ENCODE results near the gene MBNL1. TPM values are rescaled to one million over a fixed set of nuclear protein-coding genes. Genes with fewer than 3 reads are reported as not detected.

MBNL1 gene
- total RNA-seq, 2 experiments from 2014 or later: 163 to 174 TPM

DNA sequence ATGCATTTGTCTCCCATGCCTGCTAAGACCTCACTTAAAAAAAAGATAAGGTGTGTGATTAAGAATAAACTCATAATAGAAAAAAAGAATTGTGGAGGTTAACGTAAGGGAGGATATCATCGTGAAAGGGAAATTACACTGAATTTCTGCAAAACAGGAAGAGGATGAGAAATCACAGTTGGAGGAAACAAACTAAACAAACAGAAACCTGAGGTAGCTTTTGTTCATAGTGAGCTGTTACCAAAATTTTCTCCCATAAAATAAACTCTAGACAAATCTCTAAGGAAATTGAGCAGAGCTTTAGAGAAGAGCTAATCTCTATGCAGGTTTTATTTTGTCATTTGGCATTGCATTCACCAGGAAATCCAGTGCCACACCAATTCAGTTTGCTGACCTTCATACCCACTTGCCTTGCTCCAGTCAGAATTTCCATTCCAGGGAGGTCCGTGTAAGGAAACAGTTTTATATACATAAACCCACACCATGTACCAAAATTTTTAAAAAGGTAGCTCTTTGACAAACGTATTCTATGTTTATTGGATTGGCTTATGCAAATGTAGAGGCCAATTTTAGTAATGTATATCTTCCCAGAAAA lies 231.2 kb downstream of the MBNL1 start:
- DNase-seq (ENCODE audit: low spot score): no peak
- Histone ChIP-seq H3K27ac (ENCODE audit: low read depth, low read length, poor library complexity, severe bottlenecking) (no peak overlapping the region), H3K4me2 (ENCODE audit: low read length) (no peak overlapping the region), H3K9me3 (ENCODE audit: low read length) (no peaks in the 10 kb centered on the region), H4K20me1 (ENCODE audit: insufficient read depth, low read length) (no peaks in the 10 kb centered on the region), H3K4me1 (ENCODE audit: insufficient read depth, low read length, poor library complexity, severe bottlenecking) (no peaks in the 10 kb centered on the region), H3K79me2 (ENCODE audit: insufficient read depth, low read depth, low read length) (no peaks in the 10 kb centered on the region), H3K9me2 (ENCODE audit: insufficient read depth, low read length) (no peaks in the 10 kb centered on the region), H3K36me3 (ENCODE audit: insufficient read depth, low read length) (no peaks in the 10 kb centered on the region), H3K4me3 (ENCODE audit: low read depth, low read length, poor library complexity, severe bottlenecking) (no peak overlapping the region), H2AFZ (ENCODE audit: low read length) (no peak overlapping the region)
- intact Hi-C loops (cut with micrococcal nuclease; ENCODE audit: unreplicated experiment): no loop called here
- BruUV-seq (replicated peaks): no TSS peak
- CTCF ChIA-PET (ENCODE audit: unreplicated experiment): no interaction called here
- TF ChIP-seq EZH2phosphoT487 (IDR thresholded peaks at IDR 0.05; ENCODE audit: borderline replicate concordance, low read depth, low read length): no peak
- TF ChIP-seq, protein P1, sequence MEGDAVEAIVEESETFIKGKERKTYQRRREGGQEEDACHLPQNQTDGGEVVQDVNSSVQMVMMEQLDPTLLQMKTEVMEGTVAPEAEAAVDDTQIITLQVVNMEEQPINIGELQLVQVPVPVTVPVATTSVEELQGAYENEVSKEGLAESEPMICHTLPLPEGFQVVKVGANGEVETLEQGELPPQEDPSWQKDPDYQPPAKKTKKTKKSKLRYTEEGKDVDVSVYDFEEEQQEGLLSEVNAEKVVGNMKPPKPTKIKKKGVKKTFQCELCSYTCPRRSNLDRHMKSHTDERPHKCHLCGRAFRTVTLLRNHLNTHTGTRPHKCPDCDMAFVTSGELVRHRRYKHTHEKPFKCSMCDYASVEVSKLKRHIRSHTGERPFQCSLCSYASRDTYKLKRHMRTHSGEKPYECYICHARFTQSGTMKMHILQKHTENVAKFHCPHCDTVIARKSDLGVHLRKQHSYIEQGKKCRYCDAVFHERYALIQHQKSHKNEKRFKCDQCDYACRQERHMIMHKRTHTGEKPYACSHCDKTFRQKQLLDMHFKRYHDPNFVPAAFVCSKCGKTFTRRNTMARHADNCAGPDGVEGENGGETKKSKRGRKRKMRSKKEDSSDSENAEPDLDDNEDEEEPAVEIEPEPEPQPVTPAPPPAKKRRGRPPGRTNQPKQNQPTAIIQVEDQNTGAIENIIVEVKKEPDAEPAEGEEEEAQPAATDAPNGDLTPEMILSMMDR (conservative IDR thresholded peaks at IDR 0.05; ENCODE audit: low read length): no peak
- POLR2A ChIA-PET: interaction anchor here (0.6 to 1.7 kb wide), 8 partner anchors 14 to 580 kb away, joined by 3 to 6 read pairs (median 3); no protein-coding TSS in a partner anchor

DNA sequence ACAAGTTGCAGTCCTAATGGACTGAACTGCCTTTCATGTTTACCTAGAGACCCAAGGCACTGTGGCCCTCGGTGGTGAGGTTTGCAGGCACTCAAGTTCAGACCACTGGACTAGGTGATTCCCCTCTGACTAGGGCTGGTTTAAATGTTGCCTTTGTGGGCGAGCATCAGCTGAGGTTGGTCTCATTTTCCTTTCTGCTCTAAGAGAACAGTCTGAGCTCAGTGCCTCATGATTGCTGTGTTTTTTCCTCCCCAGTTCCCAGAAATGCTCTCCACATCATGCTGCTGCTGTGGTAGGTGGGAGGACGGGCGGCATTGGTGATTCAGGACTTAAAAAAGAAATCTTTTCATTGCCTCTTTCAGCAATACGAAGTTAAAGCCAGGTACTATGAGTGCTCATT lies 237.2 kb downstream of the MBNL1 start:
- Histone ChIP-seq H3K4me2 (ENCODE audit: low read length) (no peak overlapping the region), H3K4me1 (ENCODE audit: insufficient read depth, low read length, poor library complexity, severe bottlenecking) (no peaks in the 10 kb centered on the region), H3K79me2 (ENCODE audit: insufficient read depth, low read depth, low read length) (no peaks in the 10 kb centered on the region), H3K36me3 (ENCODE audit: insufficient read depth, low read length) (no peaks in the 10 kb centered on the region), H3K9me2 (ENCODE audit: insufficient read depth, low read length) (no peaks in the 10 kb centered on the region), H3K27ac (ENCODE audit: low read depth, low read length, poor library complexity, severe bottlenecking) (no peak overlapping the region), H4K20me1 (ENCODE audit: insufficient read depth, low read length) (no peaks in the 10 kb centered on the region), H3K4me3 (ENCODE audit: low read depth, low read length, poor library complexity, severe bottlenecking) (no peak overlapping the region), H2AFZ (ENCODE audit: low read length) (no peak overlapping the region), H3K9me3 (ENCODE audit: low read length) (no peaks in the 10 kb centered on the region)
- no TSS peak for BruUV-seq (replicated peaks)
- ChIA-PET CTCF (ENCODE audit: unreplicated experiment) (interaction anchor here (0.6 kb wide), 1 partner anchor 359 kb away, joined by 4 read pairs; no protein-coding TSS in a partner anchor), POLR2A (interaction anchor here (1.4 to 2.2 kb wide), 2 partner anchors 10 to 13 kb away, joined by 3 to 7 read pairs; no protein-coding TSS in a partner anchor)
- DNase-seq (ENCODE audit: low spot score): no peak
- no peak for TF ChIP-seq EZH2phosphoT487 (IDR thresholded peaks at IDR 0.05; ENCODE audit: borderline replicate concordance, low read depth, low read length)
- TF ChIP-seq, protein P1 (conservative IDR thresholded peaks at IDR 0.05; ENCODE audit: low read length): no peak
- intact Hi-C loops (cut with micrococcal nuclease; ENCODE audit: unreplicated experiment): no loop called here

DNA sequence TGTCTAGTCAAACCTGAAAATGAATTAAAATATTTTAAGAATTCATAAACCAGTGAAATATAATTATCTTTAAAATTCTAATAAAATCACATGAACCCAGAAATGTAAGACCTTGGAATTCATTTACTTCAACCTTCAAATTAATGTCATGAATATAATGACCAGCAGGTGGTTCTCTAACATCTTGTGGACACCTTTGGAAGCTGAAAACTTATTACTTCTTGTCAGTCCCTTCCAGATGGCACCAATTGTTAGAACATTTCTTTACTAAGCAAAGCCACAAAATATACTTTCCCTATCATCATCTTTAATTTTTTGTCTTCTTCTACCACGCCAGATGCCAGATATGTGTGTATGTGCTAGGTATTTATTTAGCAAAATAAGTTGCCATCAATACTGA lies 240.0 kb downstream of the MBNL1 start:
- DNase-seq (ENCODE audit: low spot score): peak; percentile 5
- BruUV-seq (replicated peaks): no TSS peak
- ChIA-PET POLR2A (interaction anchor here (0.6 kb wide), 1 partner anchor 13 kb away, joined by 3 read pairs; no protein-coding TSS in a partner anchor), CTCF (ENCODE audit: unreplicated experiment) (interaction anchor here (0.6 kb wide), 1 partner anchor 32 kb away, joined by 3 read pairs; no protein-coding TSS in a partner anchor)
- H4K20me1 ChIP-seq (ENCODE audit: insufficient read depth, low read length): no peaks in the 10 kb centered on the region
- H3K4me3 ChIP-seq (ENCODE audit: low read depth, low read length, poor library complexity, severe bottlenecking): no peak overlapping the region
- no peaks in the 10 kb centered on the region for H3K36me3 ChIP-seq (ENCODE audit: insufficient read depth, low read length)
- no peak overlapping the region for H3K4me2 ChIP-seq (ENCODE audit: low read length)
- no peak overlapping the region for H2AFZ ChIP-seq (ENCODE audit: low read length)
- no peaks in the 10 kb centered on the region for H3K9me2 ChIP-seq (ENCODE audit: insufficient read depth, low read length)
- H3K27ac ChIP-seq (ENCODE audit: low read depth, low read length, poor library complexity, severe bottlenecking): no peak overlapping the region
- intact Hi-C loops (cut with micrococcal nuclease; ENCODE audit: unreplicated experiment): no loop called here
- no peaks in the 10 kb centered on the region for H3K79me2 ChIP-seq (ENCODE audit: insufficient read depth, low read depth, low read length)
- TF ChIP-seq, protein P1 (conservative IDR thresholded peaks at IDR 0.05; ENCODE audit: low read length): peak; percentile 62
- no peak for TF ChIP-seq EZH2phosphoT487 (IDR thresholded peaks at IDR 0.05; ENCODE audit: borderline replicate concordance, low read depth, low read length)
- H3K4me1 ChIP-seq (ENCODE audit: insufficient read depth, low read length, poor library complexity, severe bottlenecking): no peaks in the 10 kb centered on the region
- H3K9me3 ChIP-seq (ENCODE audit: low read length): no peaks in the 10 kb centered on the region
